Heart right ventricle (tissue), 16 donors: ENCODE results near the gene DHX35. TPM values are rescaled to one million over a fixed set of nuclear protein-coding genes. Genes with fewer than 3 reads are reported as not detected.
A peak's percentile ranks its signal among the peaks of the same experiment; 100 is the strongest.

Experiments
- ATAC-seq, 8 donors: fragments of 200-7000 bp; cut with Tn5 transposase; one replicate each; pipeline ENCODE4 v1.9.1; 2020; ENCODE audit warnings: mild to moderate bottlenecking in 8 of 8, moderate library complexity in 8 of 8, moderate number of reproducible peaks in 1 of 8
- DNase-seq, 2 donors: peaks; one replicate each; pipeline ENCODE4 v3.0.0-alpha.2; 2020
- H3K27ac ChIP-seq, 10 donors: fragments of 200-600 bp; sonication (generic) in 2 of 10; one replicate each; pipeline versions ENCODE4 v1.5.0 to v1.8.0; 2020 to 2022; ENCODE audit warnings: mild to moderate bottlenecking in 3 of 10
- H3K27me3 ChIP-seq, 7 donors: fragments of 200-600 bp; one replicate each; pipeline ENCODE4 v1.8.0; 2021 to 2022; ENCODE audit warnings: mild to moderate bottlenecking in 2 of 7
- H3K36me3 ChIP-seq, 9 donors: fragments of 200-600 bp; sonication (generic) in 1 of 9; one replicate each; pipeline versions ENCODE4 v1.5.0 to v1.8.0; 2020 to 2022; ENCODE audit warnings: mild to moderate bottlenecking in 2 of 9
- H3K4me1 ChIP-seq, 9 donors: fragments of 200-600 bp; sonication (generic) in 1 of 9; one replicate each; pipeline versions ENCODE4 v1.5.0 to v1.8.0; 2020 to 2022; ENCODE audit warnings: mild to moderate bottlenecking in 4 of 9
- H3K4me3 ChIP-seq, 10 donors: fragments of 200-600 bp; sonication (generic) in 2 of 10; one replicate each; pipeline versions ENCODE4 v1.5.0 to v1.8.0; 2020 to 2022; ENCODE audit warnings: mild to moderate bottlenecking in 7 of 10, moderate library complexity in 2 of 10
- H3K9me3 ChIP-seq, 11 donors: fragments of 200-600 bp in 10 of 11; sonication (generic) in 2 of 11; one replicate each; pipeline versions ENCODE4 v1.5.0 to v1.8.0; 2013 to 2022; ENCODE audit warnings: mild to moderate bottlenecking in 2 of 11, control low read depth in 1 of 11, moderate library complexity in 1 of 11
- WGBS, 2 donors: extraction: QIAGEN DNeasy Blood & Tissue Kit; methylation state at CpG; one replicate each; pipeline ENCODE4 v1.1.7; 2013; ENCODE audit warnings: inconsistent platforms in 1 of 2; 5-methylcytosine and 5-hydroxymethylcytosine counted together
- intact Hi-C, 10 donors: fragments of 100-400 bp; cut with DNase I; formaldehyde crosslinking; loops; one replicate each; pipeline versions ENCODE4 v1.11.1 to v1.14.2; 2022
- polyA plus RNA-seq, 2 donors: library from polyadenylated mRNA; stranded (reverse); fragments of 200-250 nt; gene quantifications; one replicate each; pipeline ENCODE4 v1.2.3, GENCODE V29; 2013
- total RNA-seq, 10 donors: library from RNA; stranded (reverse); fragmentation: NEBNext Ultra II Directional in 3 of 10; extraction: Animal tissue kit (Norgen Biotek cat#: 25700) in 3 of 10; gene quantifications; one replicate each; pipeline versions ENCODE4 v1.2.1 to v1.2.4, GENCODE V29; 2021 to 2023
- TF ChIP-seq, protein P1 (sequence below), 9 donors: fragments of 200-600 bp; sonication (generic) in 2 of 9; IDR thresholded peaks; one replicate each; pipeline versions ENCODE4 v1.5.0 to v1.8.0; 2021 to 2022; ENCODE audit warnings: antibody characterized with exemption in 9 of 9, mild to moderate bottlenecking in 5 of 9, moderate library complexity in 1 of 9
- donor health status: Arrhythmogenic right ventricular cardiomyopathy.
- donor health status: ischemic (EF 13 %, LVEDD 7.1; RV severe dilation, severe dysfunction).
- donor health status: healthy with polysubstance abuse.
- donor health status: DM: no; HTN: yes; CAD: no.
- donor health status: DM: no; HTN: no; CAD: no.
- donor health status: ischemic (EF 25% LVEDD 6.9; RV normal size, moderate dysfunction).
- donor health status: ischemic (EF 25% LVEDD 5.7; RV mildly dilated, moderate dysfunction).
- donor health status: healthy.
- donor health status: DM: yes; HTN: yes; CAD: no.
- donor health status: Ischemic cardiomyopathy.
- donor health status: ischemic (EF 35%, LVEDD 5.7; RV mildly dilated, moderate dysfunction).
- donor health status: nonischemic (EF 11% LVEDD 7.7; RV severe dilation, severe dysfunction).
- donor health status: DM: yes; HTN: yes; CAD: no.
- donor health status: PGD.
- donor health status: ischemic (EF 29% LVEDD 5.4; RV normal size, mild dysfunction).
- donor health status: nonischemic (EF 23%, LVEDD 6.1; RV moderate dilation, normal function).

Gene DHX35
- total and polyA plus RNA-seq, 12 donors, result 5.1 to 14.3 (median 10.2) TPM

DNA sequence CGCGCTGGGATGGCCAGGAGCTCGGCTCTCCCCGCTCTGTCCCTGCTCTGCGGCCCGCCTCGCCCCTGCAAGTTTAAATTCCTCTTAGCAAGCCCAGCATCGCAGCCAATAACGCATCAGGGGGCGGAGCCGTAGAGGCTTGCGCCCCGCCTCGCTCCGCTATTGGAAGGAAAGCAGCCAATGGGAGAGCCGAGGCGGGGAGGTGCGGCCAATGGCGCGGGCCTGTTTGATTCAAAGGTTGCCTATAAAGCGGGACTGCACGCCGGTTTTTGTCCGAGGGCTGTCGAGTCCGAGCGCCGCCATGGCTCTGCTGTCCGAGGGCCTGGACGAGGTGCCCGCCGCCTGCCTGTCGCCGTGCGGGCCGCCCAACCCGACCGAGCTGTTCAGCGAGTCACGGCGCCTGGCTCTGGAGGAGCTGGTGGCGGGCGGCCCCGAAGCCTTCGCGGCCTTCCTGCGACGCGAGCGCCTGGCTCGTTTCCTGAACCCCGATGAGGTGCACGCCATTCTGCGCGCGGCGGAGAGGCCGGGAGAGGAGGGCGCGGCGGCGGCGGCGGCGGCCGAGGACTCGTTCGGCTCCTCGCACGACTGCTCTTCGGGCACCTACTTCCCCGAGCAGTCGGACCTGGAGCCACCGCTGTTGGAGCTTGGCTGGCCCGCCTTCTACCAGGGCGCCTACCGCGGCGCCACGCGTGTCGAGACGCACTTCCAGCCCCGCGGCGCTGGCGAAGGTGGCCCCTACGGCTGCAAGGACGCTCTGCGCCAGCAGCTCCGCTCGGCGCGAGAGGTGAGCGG lies 35.8 kb upstream of the DHX35 start, which contains the start of gene FAM83D:
FAM83D (plus strand) TSS at position 276 of the 792 bp plus-strand sequence; CDS start at position 302, 26 bp downstream.
- H3K9me3 ChIP-seq, result no peaks in the 10 kb centered on the region
- peaks cover 0 to 6% (median 0%) of the 10 kb centered on the region in 7 donors for H3K27me3 ChIP-seq
- TF ChIP-seq, protein P1, sequence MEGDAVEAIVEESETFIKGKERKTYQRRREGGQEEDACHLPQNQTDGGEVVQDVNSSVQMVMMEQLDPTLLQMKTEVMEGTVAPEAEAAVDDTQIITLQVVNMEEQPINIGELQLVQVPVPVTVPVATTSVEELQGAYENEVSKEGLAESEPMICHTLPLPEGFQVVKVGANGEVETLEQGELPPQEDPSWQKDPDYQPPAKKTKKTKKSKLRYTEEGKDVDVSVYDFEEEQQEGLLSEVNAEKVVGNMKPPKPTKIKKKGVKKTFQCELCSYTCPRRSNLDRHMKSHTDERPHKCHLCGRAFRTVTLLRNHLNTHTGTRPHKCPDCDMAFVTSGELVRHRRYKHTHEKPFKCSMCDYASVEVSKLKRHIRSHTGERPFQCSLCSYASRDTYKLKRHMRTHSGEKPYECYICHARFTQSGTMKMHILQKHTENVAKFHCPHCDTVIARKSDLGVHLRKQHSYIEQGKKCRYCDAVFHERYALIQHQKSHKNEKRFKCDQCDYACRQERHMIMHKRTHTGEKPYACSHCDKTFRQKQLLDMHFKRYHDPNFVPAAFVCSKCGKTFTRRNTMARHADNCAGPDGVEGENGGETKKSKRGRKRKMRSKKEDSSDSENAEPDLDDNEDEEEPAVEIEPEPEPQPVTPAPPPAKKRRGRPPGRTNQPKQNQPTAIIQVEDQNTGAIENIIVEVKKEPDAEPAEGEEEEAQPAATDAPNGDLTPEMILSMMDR (IDR thresholded peaks at IDR 0.05), result peak in 4 of 9 donors; percentile 1 to 96 (median 40)
- DNase-seq (peak; percentile 92 to 94), ATAC-seq (peak; percentile 96 to 99 (median 97))
- H3K4me1 ChIP-seq, result peaks cover 0 to 30% (median 17%) of the 10 kb centered on the region in 9 donors
- H3K4me3 ChIP-seq, result peak within 1 kb of the TSS; percentile 33 to 74 (median 64)
- peaks cover 0 to 13% (median 0%) of the 10 kb centered on the region in 9 donors for H3K36me3 ChIP-seq
- WGBS, 2 donors, result 0 to 1% methylated on average over 89 to 95 of the region's 95 CpGs
- H3K27ac ChIP-seq, result peak within 1 kb of the TSS in 2 of 10 donors; percentile 30 to 69
- intact Hi-C loops, result loop anchor here in 9 of 10 donors (1.0 to 10.0 kb wide), 7 partner anchors 36 to 122 kb away; partner anchors contain the start of gene DHX35 (in 3 of the 9)

DNA sequence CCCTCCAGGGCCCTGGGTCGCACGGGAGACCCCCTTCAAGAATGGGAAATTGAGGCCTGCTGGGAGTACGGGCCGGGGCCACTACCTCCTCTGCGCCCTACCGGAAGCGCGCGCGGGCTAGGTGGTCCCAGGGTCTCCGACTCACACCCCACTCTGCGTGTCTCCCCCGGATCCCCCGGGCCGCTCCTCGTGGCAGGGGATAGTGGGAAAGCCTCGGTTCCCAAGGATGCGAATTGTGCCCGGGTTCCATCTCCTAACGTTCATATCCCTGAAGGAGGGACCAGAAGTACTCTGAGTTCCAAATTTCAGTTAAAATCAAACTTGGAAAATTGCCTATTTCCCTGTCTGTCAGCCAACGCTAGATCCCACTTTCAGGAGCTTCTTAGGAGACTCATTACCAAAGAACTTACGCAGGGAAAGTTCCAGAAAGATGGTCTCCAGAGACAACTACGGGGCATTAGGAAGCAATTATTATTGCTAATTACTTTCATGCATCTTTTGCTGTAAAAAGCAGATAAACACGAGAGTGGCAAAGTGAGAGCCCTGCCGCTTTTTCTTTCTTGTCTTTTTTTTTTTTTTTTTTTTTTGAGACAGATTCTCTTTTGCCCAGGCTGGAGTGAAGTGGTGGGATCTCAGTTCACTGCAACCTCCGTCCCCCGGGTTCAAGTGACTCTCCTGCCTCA lies 35.1 kb upstream of the DHX35 start:
- Histone ChIP-seq H3K9me3 (no peaks in the 10 kb centered on the region), H3K27me3 (peaks cover 0 to 6% (median 0%) of the 10 kb centered on the region in 7 donors), H3K4me3 (peak overlapping the region; percentile 33 to 74 (median 64)), H3K27ac (peak overlapping the region in 2 of 10 donors; percentile 30 to 69), H3K4me1 (peaks cover 0 to 30% (median 17%) of the 10 kb centered on the region in 9 donors), H3K36me3 (peaks cover 0 to 6% (median 0%) of the 10 kb centered on the region in 9 donors)
- DNase-seq, result no peak
- TF ChIP-seq, protein P1 (IDR thresholded peaks at IDR 0.05), result no peak
- 10% methylated on average over 27 of the region's 27 CpGs for WGBS, 2 donors
- peak in 1 of 8 donors; percentile 1 for ATAC-seq
- intact Hi-C loops, result loop anchor here in 9 of 10 donors (1.0 to 10.0 kb wide), 7 partner anchors 35 to 122 kb away; partner anchors contain the start of gene DHX35 (in 3 of the 9)

DNA sequence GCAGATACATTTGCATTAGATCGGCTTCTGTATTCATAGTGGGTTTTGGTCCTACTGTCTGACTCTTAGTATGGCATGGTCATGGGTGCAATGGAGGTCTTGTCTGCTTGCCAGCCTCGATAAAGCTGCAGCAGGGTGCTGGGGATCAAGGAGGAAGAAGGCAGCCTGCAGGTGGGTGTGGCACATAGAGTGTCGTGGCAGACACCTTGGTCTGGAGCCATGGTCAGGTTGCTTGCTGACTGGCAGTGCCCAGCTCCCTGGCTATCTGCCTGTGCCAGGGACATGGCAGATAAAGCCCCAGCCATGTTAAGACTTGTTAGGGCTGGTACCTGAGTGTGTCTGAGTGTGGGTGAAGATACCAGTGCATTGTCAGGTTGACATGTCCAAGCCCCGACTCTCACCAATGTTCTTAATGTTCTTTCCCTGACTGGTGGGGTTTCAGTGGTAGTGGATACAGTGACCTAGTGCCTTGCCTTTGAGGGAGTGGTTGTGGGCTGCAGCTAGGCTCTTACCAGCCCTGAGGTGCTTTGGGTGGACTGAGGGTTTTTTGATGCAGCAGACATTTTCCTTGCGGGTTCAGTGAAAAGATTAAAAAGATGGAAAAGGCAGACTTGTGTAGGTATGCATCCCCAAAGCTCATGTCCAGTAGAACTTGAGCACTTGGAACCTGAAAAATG lies 34.1 kb upstream of the DHX35 start:
- ATAC-seq (no peak), DNase-seq (no peak)
- H3K9me3 ChIP-seq, result no peaks in the 10 kb centered on the region
- H3K4me1 ChIP-seq, result peaks cover 0 to 30% (median 17%) of the 10 kb centered on the region in 9 donors
- peaks cover 0 to 3% (median 0%) of the 10 kb centered on the region in 9 donors for H3K36me3 ChIP-seq
- 63 to 72% methylated on average over 5 of the region's 5 CpGs for WGBS, 2 donors
- no peak overlapping the region for H3K27ac ChIP-seq
- intact Hi-C loops, result loop anchor here in 9 of 10 donors (2.0 to 10.0 kb wide), 5 partner anchors 35 to 121 kb away; partner anchors contain the start of gene DHX35 (in 2 of the 9)
- TF ChIP-seq, protein P1 (IDR thresholded peaks at IDR 0.05), result no peak
- H3K4me3 ChIP-seq, result peak overlapping the region in 1 of 10 donors; percentile 74
- peaks cover 0 to 6% (median 0%) of the 10 kb centered on the region in 7 donors for H3K27me3 ChIP-seq
